AG04449 (cell line): ENCODE results near the gene HIVEP3.

Experiments used
- CTCF ChIA-PET: fragments of 350-600 bp; formaldehyde crosslinking; extraction: SDS; loops from one replicate; lab custom pipeline; 2021; ENCODE audit warnings: antibody characterized with exemption; lab: Yijun Ruan, JAX
- POLR2A ChIA-PET: fragments of 400-600, 350-600 bp; formaldehyde crosslinking; extraction: SDS; loops from one replicate; lab custom pipeline; 2020; ENCODE audit warnings: antibody characterized with exemption, inconsistent platforms; lab: Yijun Ruan, JAX
- DNase-seq: peaks from one replicate; pipeline ENCODE4 v3.0.0-alpha.2; 2010; ENCODE audit warnings: low read depth, low spot score
- H3K4me3 ChIP-seq: 2 replicates; pipeline ENCODE4 v1.5.1; 2011; ENCODE audit warnings: low read depth, mild to moderate bottlenecking, control low read depth, low read length
- TF ChIP-seq, protein P1 (sequence below): IDR thresholded peaks from one replicate; pipeline ENCODE4 v1.5.1; 2011; ENCODE audit warnings: mild to moderate bottlenecking, moderate library complexity, low read length, control low read depth, inconsistent platforms; ENCODE audit not compliant: insufficient read depth; ENCODE audit errors: missing control alignments

The HIVEP3 gene

DNA sequence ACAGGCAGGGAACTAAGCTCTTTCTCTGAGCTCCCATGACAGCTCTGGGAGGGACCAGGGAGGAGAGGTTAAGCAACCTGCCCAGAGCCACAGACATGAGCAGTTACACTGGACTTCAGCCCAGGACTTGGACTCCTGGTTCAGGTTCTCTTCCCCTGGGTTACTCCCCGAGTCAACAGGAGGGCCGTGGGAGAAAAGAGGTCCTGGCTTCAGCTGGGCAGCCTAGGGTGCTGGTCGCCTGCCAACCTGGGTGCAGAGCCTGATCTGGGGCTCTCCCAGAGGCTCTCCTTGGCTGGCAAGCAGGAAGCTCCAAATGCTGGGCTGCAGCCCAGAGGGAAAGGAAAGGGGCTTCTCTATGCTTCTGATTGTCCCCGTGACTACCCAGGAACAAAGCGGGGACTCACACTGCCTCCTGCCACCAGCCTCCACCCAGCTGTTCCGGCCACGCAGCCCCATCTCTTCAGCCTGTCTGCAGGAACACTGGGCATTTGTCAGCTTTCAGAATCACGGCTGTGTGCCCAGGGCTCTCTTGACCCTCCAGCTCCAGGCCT lies 141.8 kb downstream of the HIVEP3 start:
- CTCF ChIA-PET: interaction anchor here (0.9 to 1.1 kb wide), 2 partner anchors 9 to 35 kb away, joined by 3 read pairs; no protein-coding TSS in a partner anchor
- POLR2A ChIA-PET: no interaction called here
- TF ChIP-seq, protein P1, sequence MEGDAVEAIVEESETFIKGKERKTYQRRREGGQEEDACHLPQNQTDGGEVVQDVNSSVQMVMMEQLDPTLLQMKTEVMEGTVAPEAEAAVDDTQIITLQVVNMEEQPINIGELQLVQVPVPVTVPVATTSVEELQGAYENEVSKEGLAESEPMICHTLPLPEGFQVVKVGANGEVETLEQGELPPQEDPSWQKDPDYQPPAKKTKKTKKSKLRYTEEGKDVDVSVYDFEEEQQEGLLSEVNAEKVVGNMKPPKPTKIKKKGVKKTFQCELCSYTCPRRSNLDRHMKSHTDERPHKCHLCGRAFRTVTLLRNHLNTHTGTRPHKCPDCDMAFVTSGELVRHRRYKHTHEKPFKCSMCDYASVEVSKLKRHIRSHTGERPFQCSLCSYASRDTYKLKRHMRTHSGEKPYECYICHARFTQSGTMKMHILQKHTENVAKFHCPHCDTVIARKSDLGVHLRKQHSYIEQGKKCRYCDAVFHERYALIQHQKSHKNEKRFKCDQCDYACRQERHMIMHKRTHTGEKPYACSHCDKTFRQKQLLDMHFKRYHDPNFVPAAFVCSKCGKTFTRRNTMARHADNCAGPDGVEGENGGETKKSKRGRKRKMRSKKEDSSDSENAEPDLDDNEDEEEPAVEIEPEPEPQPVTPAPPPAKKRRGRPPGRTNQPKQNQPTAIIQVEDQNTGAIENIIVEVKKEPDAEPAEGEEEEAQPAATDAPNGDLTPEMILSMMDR: no peak
- DNase-seq: no peak
- H3K4me3 ChIP-seq: no peak overlapping the region

DNA sequence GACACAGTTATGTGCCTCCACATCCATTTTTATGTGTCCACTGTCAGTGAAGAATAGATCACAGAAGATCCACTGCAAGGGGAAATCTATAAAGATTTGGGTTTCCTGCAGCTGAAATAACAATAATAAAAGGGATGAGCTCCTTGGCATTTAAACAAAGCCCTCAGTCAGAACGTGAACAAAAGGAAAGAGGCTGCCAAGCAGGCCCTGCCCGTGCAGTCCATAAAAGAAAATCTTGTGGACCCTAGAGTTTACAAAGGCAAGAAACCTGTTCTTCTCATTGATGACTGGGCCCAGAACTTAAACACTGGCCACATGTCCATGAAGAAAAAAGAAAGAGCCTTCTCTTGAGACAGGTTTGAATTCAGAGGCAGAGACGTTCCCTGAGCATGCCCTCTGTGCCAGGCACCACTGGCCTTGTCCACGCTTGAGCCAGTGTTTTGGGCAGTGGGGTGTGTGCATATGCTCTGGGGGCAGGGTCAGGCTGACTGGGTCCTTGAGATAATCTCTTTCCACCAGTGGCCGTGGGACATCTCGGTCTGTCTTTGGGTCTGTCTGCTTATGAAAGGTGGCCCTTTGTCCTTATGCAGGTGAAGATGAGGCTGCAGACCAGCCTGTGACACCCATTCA lies 142.7 kb downstream of the HIVEP3 start:
- POLR2A ChIA-PET: no interaction called here
- TF ChIP-seq, protein P1: no peak
- H3K4me3 ChIP-seq: no peak overlapping the region
- no peak for DNase-seq
- CTCF ChIA-PET: no interaction called here

DNA sequence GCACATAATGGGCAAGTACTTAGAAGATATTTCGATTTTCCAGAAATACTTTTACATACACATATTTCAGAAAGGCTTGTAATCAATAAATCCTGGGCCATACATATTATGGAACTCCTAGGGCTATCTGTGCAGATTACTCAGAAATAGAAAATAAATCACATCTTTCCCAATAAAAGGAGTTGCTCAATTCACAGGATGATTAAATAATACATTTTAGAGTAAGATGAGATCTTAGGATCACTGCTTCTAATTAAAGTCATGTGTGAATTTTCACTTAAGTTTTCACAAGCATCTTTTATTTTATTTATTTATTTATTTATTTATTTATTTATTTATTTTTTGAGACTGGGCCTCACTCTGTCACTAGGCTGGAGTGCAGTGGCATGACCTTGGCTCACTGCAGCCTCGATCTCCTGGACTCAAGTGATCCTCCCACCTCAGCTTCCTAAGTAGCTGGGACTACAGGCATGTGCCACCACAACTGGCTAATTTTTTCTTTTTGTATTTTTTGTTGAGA lies 144.2 kb downstream of the HIVEP3 start:
- POLR2A ChIA-PET: interaction anchor here (1.1 kb wide), 1 partner anchor 9 kb away, joined by 3 read pairs; no protein-coding TSS in a partner anchor
- CTCF ChIA-PET: no interaction called here
- TF ChIP-seq, protein P1: no peak

DNA sequence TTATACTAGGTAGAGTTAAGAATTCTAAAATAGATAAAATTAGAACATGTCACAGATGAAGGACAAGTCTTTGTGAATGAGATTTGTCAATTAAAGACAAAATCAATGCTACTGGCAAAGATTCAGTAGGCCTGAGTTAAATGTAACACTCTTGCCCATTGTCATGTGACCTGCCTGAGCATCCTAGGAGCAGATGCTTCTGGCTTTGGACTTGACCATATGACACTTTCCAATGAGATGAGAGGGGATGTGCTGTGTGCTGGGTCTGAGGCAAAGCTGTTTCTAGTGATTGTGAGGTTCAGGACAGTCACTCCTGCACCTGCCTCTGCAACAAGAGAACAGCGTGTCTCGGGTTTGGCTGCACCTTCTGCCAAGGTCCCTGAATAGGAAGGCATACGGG lies 144.9 kb downstream of the HIVEP3 start:
- TF ChIP-seq, protein P1: no peak
- H3K4me3 ChIP-seq: no peak overlapping the region
- ChIA-PET CTCF (no interaction called here), POLR2A (interaction anchor here (1.1 kb wide), 1 partner anchor 9 kb away, joined by 3 read pairs; no protein-coding TSS in a partner anchor)
- no peak for DNase-seq

More for the DNA sequence above, 144.2 kb downstream of the HIVEP3 start:
- DNase-seq: no peak
- H3K4me3 ChIP-seq: no peak overlapping the region

DNA sequence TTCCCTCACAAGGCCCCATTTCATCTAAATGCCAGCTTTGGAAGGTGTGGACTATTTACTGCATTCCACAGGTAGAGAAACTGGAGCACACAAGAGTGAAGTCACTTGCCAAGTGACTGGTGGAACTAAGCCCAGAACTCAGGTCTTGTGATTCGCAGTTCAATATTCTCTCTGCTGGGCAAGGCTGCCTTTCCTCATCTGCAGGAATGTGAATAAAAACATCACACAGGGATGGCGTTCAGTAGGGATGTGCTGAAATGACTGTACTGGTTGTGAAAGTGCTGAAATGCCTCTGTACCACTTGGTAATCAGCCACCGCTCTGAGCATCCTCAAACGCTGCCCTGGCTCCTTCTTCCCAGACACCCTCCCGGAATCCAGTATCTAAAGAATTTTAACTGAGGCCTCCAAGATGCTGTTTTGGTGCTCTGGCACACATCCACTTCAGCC lies 145.6 kb downstream of the HIVEP3 start:
- ChIA-PET CTCF (interaction anchor here (1.1 to 2.7 kb wide), 4 partner anchors 11 to 200 kb away, joined by 3 to 10 read pairs (median 4); no protein-coding TSS in a partner anchor), POLR2A (interaction anchor here (1.1 kb wide), 1 partner anchor 10 kb away, joined by 3 read pairs; no protein-coding TSS in a partner anchor)
- H3K4me3 ChIP-seq: no peak overlapping the region
- DNase-seq: peak; percentile 93
- TF ChIP-seq, protein P1: no peak

DNA sequence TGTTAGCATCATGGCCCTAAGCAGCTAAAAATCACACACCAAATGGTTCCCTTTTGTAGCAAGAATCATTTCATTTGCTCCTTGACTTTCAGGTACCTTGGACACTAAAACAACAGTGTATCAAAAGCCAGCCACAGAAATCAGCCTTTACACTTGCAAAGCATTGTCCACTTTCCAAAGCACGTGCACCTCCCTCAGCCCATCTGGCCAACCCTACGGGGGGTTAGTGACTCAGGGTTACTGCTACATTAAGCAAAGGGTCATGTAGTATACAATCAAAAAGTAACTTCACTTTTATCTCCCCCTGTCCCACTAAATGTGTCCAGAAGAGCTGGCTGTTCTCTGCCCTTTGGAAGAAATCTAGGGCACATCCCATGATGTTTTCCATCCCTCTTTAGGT lies 149.7 kb downstream of the HIVEP3 start:
- no peak for DNase-seq
- POLR2A ChIA-PET: no interaction called here
- CTCF ChIA-PET: interaction anchor here (1.0 to 1.2 kb wide), 2 partner anchors 10 to 11 kb away, joined by 3 to 4 read pairs; no protein-coding TSS in a partner anchor
- H3K4me3 ChIP-seq: no peak overlapping the region
- TF ChIP-seq, protein P1: no peak
